Neural progenitor cell (in vitro differentiated cells): Measurements from ENCODE around the gene TSTD2.

ENCODE experiments used
- CTCF ChIP-seq: fragments of 200-600 bp; sonication (generic); IDR thresholded peaks from 2 replicates; pipeline ENCODE4 v1.5.1; 2017; ENCODE audit warnings: antibody characterized with exemption, mild to moderate bottlenecking
- EZH2phosphoT487 ChIP-seq: fragments of 200-600 bp; sonication (generic); IDR thresholded peaks from 2 replicates; pipeline ENCODE4 v1.6.1; 2017; ENCODE audit warnings: antibody characterized with exemption

GRCh38 chr9:97571664-97572063 lies 61.5 kb downstream of the TSTD2 start:
- TF ChIP-seq CTCF (no peak), EZH2phosphoT487 (no peak)
